GM23338 (cell line): Measurements from ENCODE around the gene HOXB3. TPM values are rescaled to one million over a fixed set of nuclear protein-coding genes. Genes with fewer than 3 reads are reported as not detected.

ENCODE experiments used
- ATAC-seq: fragments of 200-7000 bp; cut with Tn5 transposase; 3 replicates; pipeline ENCODE4 v1.9.1; 2020
- DNase-seq: peaks from one replicate; pipeline ENCODE4 v3.0.0-alpha.2; 2015; ENCODE audit warnings: low spot score
- H2AFZ ChIP-seq: fragments of 200-600 bp; sonication (generic); 2 replicates; pipeline ENCODE4 v1.8.0; 2016; ENCODE audit warnings: antibody characterized with exemption, mild to moderate bottlenecking, moderate library complexity
- H3F3A ChIP-seq: fragments of 200-600 bp; sonication (generic); replicated peaks from 2 replicates; pipeline ENCODE4 v1.8.0; 2017; ENCODE audit warnings: antibody characterized with exemption, mixed run types, low read depth
- H3K27ac ChIP-seq: fragments of 200-600 bp; sonication (generic); 2 replicates; pipeline ENCODE4 v1.6.1; 2016; ENCODE audit warnings: low read depth
- H3K27me3 ChIP-seq: fragments of 200-600 bp; sonication (generic); 2 replicates; pipeline ENCODE4 v1.8.0; 2016; ENCODE audit warnings: mild to moderate bottlenecking, mixed run types, moderate library complexity; ENCODE audit not compliant: insufficient read depth
- H3K36me3 ChIP-seq: fragments of 200-600 bp; sonication (generic); 2 replicates; pipeline ENCODE4 v1.8.0; 2016; ENCODE audit warnings: mild to moderate bottlenecking; ENCODE audit not compliant: insufficient read depth
- H3K4me1 ChIP-seq: fragments of 200-600 bp; sonication (generic); 2 replicates; pipeline ENCODE4 v1.8.0; 2016; ENCODE audit warnings: mild to moderate bottlenecking, moderate library complexity; ENCODE audit not compliant: insufficient read depth
- H3K4me2 ChIP-seq: fragments of 200-600 bp; sonication (generic); 2 replicates; pipeline ENCODE4 v1.7.1; 2017; ENCODE audit warnings: mixed run types
- H3K4me3 ChIP-seq: fragments of 200-600 bp; sonication (generic); 2 replicates; pipeline ENCODE4 v1.6.1; 2016; ENCODE audit warnings: mixed run types
- H3K79me2 ChIP-seq: fragments of 200-600 bp; sonication (generic); replicated peaks from 2 replicates; pipeline ENCODE4 v1.8.0; 2017; ENCODE audit warnings: mild to moderate bottlenecking; ENCODE audit not compliant: insufficient read depth
- H3K9me2 ChIP-seq: fragments of 200-600 bp; sonication (generic); 2 replicates; pipeline ENCODE4 v1.8.0; 2017; ENCODE audit not compliant: insufficient read depth
- H4K20me1 ChIP-seq: fragments of 200-600 bp; sonication (generic); replicated peaks from 2 replicates; pipeline ENCODE4 v1.8.0; 2017; ENCODE audit warnings: mild to moderate bottlenecking; ENCODE audit not compliant: insufficient read depth
- H3K27ac Mint-ChIP-seq: 2 replicates; pipeline ENCODE4 v1.8.0; 2020; ENCODE audit warnings: inconsistent platforms, mild to moderate bottlenecking, moderate library complexity, mixed read lengths
- H3K27me3 Mint-ChIP-seq: 3 replicates; pipeline ENCODE4 v1.8.0; 2022; ENCODE audit warnings: low read depth, mild to moderate bottlenecking, moderate library complexity, mixed read lengths, inconsistent platforms; ENCODE audit not compliant: insufficient read depth, poor library complexity
- H3K36me3 Mint-ChIP-seq: 3 replicates; pipeline ENCODE4 v1.8.0; 2021; ENCODE audit warnings: low read depth, mild to moderate bottlenecking, inconsistent platforms, moderate library complexity, mixed read lengths
- H3K4me1 Mint-ChIP-seq: 3 replicates; pipeline ENCODE4 v1.8.0; 2020; ENCODE audit warnings: mild to moderate bottlenecking, inconsistent platforms, mixed read lengths
- H3K4me3 Mint-ChIP-seq: 3 replicates; pipeline ENCODE4 v1.8.0; 2021; ENCODE audit warnings: moderate library complexity, mild to moderate bottlenecking, inconsistent platforms, mixed read lengths
- H3K9me3 Mint-ChIP-seq: 3 replicates; pipeline ENCODE4 v1.8.0; 2020; ENCODE audit warnings: moderate library complexity, mild to moderate bottlenecking, inconsistent platforms, mixed read lengths
- CREB1 ChIP-seq: fragments of 250-450 bp; sonication (Bioruptor Pico); IDR thresholded peaks from 2 replicates; pipeline ENCODE4 v1.5.0; 2020; ENCODE audit warnings: low read depth, mild to moderate bottlenecking, moderate library complexity
- ETS1 ChIP-seq: IDR thresholded peaks from 2 replicates; pipeline ENCODE4 v1.6.1; 2016; ENCODE audit warnings: antibody characterized with exemption
- EZH2 ChIP-seq: fragments of 200-600 bp; sonication (generic); IDR thresholded peaks from one replicate; pipeline ENCODE4 v1.8.0; 2017; ENCODE audit warnings: antibody characterized with exemption, mild to moderate bottlenecking, low read depth; ENCODE audit not compliant: unreplicated experiment
- EZH2phosphoT487 ChIP-seq: fragments of 200-600 bp; sonication (generic); IDR thresholded peaks from one replicate; pipeline ENCODE4 v1.8.1; 2018; ENCODE audit warnings: antibody characterized with exemption; ENCODE audit not compliant: unreplicated experiment
- JUNB ChIP-seq: IDR thresholded peaks from one replicate; pipeline ENCODE4 v1.6.1; 2016; ENCODE audit warnings: antibody characterized with exemption; ENCODE audit not compliant: unreplicated experiment
- NANOG ChIP-seq: IDR thresholded peaks from 2 replicates; pipeline ENCODE4 v1.6.1; 2016; ENCODE audit warnings: antibody characterized with exemption, borderline replicate concordance
- POLR2AphosphoS5 ChIP-seq: IDR thresholded peaks from 2 replicates; pipeline ENCODE4 v1.6.1; 2016; ENCODE audit warnings: antibody characterized with exemption, low read depth
- STAT1 ChIP-seq: IDR thresholded peaks from one replicate; pipeline ENCODE4 v1.6.1; 2016; ENCODE audit warnings: antibody characterized with exemption; ENCODE audit not compliant: unreplicated experiment
- ZNF114 ChIP-seq: fragments of 250-450 bp; sonication (Bioruptor Pico); IDR thresholded peaks from 2 replicates; pipeline ENCODE4 v1.5.0; 2020; ENCODE audit warnings: mild to moderate bottlenecking, moderate library complexity
- ZNF331 ChIP-seq: fragments of 250-450 bp; sonication (Bioruptor Pico); IDR thresholded peaks from 2 replicates; pipeline ENCODE4 v1.5.0; 2020; ENCODE audit warnings: low read depth, mild to moderate bottlenecking, moderate library complexity
- ZNF462 ChIP-seq: fragments of 250-450 bp; sonication (Bioruptor Pico); IDR thresholded peaks from 2 replicates; pipeline ENCODE4 v1.5.0; 2020; ENCODE audit warnings: mild to moderate bottlenecking, moderate library complexity
- polyA plus RNA-seq: library from polyadenylated mRNA; unstranded; fragments of >200 nt; fragmentation: Nextera tagmentation; extraction: Ambion mirVana; gene quantifications from 2 replicates; pipeline ENCODE4 v1.2.1, GENCODE V29; 2016
- total RNA-seq: library from RNA; depleted of rRNA; stranded (reverse); fragments of >200 nt; shearing (Covaris generic); gene quantifications from 2 replicates; pipeline ENCODE4 v1.2.3, GENCODE V29; 2014
- TF ChIP-seq, protein P1 (sequence below): IDR thresholded peaks from one replicate; pipeline ENCODE4 v1.6.1; 2018; ENCODE audit warnings: antibody characterized with exemption; ENCODE audit not compliant: unreplicated experiment
- TF ChIP-seq, protein P2 (sequence below), 2 experiments: fragments of 200-600 bp in 1 of 2; sonication (generic) in 1 of 2; conservative IDR thresholded peaks; 2 replicates each; pipeline versions ENCODE4 v1.5.1 to v1.6.1; 2016 to 2017; ENCODE audit warnings: antibody characterized with exemption in 2 of 2, low read depth in 2 of 2, mild to moderate bottlenecking in 2 of 2, moderate library complexity in 1 of 2

HOXB3 gene
- total and polyA plus RNA-seq, 2 experiments from 2014 or later, result 0.17 TPM; not detected in 1

DNA sequence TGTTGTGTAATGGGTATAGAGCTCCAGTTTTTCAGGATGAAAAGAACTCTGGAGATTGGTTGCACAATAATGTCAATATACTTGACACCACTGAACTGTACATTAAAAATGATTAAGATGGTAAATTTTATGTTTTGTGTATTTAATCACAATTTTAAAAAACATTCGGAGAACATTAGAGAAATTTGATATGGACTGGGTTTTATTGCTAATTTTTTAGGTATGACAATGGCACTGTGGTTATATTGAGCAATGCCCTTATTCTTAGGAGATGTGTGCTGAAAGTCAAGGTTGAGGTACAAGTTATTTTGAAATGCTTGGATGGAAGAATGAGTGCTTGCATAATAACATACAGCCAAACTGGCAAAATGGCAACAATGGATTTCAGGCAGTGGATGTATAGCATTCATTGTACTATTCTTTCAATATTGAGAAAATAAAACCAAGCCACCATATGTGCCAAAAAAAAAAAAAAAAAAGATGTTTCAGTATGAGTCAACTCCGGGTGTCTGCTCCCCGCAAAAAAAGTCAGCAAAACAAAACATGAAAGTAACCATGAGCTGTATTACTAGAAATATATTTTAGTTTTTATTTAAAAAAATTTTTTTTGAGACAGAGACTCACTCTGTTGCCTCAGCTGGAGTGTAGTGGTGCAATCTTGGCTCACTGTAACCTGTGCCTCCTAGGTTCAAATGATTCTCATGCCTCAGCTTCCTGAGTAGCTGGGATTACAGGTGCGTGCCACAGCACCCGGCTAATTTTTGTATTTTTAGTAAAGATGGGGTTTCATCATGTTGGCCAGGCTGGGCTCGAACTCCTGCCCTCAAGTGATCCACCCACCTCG lies 79.1 kb downstream of the HOXB3 start:
- no peaks in the 10 kb centered on the region for H4K20me1 ChIP-seq
- no peak overlapping the region for H3K27ac Mint-ChIP-seq
- H3K4me1 ChIP-seq, result peaks cover 29% of the 10 kb centered on the region
- H3K9me2 ChIP-seq, result no peaks in the 10 kb centered on the region
- no peak for ATAC-seq
- no peaks in the 10 kb centered on the region for H3K36me3 Mint-ChIP-seq
- no peak overlapping the region for H3K27ac ChIP-seq
- no peak for TF ChIP-seq POLR2AphosphoS5
- TF ChIP-seq EZH2, result no peak
- no peak for TF ChIP-seq ETS1
- TF ChIP-seq ZNF462 (CRISPR knock-in tag), result no peak
- TF ChIP-seq, protein P1, sequence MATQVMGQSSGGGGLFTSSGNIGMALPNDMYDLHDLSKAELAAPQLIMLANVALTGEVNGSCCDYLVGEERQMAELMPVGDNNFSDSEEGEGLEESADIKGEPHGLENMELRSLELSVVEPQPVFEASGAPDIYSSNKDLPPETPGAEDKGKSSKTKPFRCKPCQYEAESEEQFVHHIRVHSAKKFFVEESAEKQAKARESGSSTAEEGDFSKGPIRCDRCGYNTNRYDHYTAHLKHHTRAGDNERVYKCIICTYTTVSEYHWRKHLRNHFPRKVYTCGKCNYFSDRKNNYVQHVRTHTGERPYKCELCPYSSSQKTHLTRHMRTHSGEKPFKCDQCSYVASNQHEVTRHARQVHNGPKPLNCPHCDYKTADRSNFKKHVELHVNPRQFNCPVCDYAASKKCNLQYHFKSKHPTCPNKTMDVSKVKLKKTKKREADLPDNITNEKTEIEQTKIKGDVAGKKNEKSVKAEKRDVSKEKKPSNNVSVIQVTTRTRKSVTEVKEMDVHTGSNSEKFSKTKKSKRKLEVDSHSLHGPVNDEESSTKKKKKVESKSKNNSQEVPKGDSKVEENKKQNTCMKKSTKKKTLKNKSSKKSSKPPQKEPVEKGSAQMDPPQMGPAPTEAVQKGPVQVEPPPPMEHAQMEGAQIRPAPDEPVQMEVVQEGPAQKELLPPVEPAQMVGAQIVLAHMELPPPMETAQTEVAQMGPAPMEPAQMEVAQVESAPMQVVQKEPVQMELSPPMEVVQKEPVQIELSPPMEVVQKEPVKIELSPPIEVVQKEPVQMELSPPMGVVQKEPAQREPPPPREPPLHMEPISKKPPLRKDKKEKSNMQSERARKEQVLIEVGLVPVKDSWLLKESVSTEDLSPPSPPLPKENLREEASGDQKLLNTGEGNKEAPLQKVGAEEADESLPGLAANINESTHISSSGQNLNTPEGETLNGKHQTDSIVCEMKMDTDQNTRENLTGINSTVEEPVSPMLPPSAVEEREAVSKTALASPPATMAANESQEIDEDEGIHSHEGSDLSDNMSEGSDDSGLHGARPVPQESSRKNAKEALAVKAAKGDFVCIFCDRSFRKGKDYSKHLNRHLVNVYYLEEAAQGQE, result no peak
- no peak for TF ChIP-seq NANOG
- no peak for TF ChIP-seq ZNF331 (CRISPR knock-in tag)
- TF ChIP-seq CREB1 (CRISPR knock-in tag), result no peak
- TF ChIP-seq STAT1, result no peak
- TF ChIP-seq EZH2phosphoT487, result no peak
- TF ChIP-seq, protein P2, sequence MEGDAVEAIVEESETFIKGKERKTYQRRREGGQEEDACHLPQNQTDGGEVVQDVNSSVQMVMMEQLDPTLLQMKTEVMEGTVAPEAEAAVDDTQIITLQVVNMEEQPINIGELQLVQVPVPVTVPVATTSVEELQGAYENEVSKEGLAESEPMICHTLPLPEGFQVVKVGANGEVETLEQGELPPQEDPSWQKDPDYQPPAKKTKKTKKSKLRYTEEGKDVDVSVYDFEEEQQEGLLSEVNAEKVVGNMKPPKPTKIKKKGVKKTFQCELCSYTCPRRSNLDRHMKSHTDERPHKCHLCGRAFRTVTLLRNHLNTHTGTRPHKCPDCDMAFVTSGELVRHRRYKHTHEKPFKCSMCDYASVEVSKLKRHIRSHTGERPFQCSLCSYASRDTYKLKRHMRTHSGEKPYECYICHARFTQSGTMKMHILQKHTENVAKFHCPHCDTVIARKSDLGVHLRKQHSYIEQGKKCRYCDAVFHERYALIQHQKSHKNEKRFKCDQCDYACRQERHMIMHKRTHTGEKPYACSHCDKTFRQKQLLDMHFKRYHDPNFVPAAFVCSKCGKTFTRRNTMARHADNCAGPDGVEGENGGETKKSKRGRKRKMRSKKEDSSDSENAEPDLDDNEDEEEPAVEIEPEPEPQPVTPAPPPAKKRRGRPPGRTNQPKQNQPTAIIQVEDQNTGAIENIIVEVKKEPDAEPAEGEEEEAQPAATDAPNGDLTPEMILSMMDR (conservative IDR thresholded peaks at IDR 0.05; ENCODE audit: low read depth in 2 of 2), result no peak
- no peak for TF ChIP-seq ZNF114
- TF ChIP-seq JUNB, result no peak
- peaks cover 17% of the 10 kb centered on the region for H3K27me3 ChIP-seq
- H3K27me3 Mint-ChIP-seq, result peaks cover 24% of the 10 kb centered on the region
- H3K4me2 ChIP-seq, result no peak overlapping the region
- H3K4me1 Mint-ChIP-seq, result peaks cover 22% of the 10 kb centered on the region
- H3K9me3 Mint-ChIP-seq, result no peaks in the 10 kb centered on the region
- DNase-seq, result no peak
- H3F3A ChIP-seq, result 0 out of 2 replicates have a peak, but pooled peaks cover 4% of the 10 kb centered on the region
- H3K36me3 ChIP-seq, result no peaks in the 10 kb centered on the region
- H2AFZ ChIP-seq, result no peak overlapping the region
- no peaks in the 10 kb centered on the region for H3K79me2 ChIP-seq
- no peak overlapping the region for H3K4me3 ChIP-seq
- H3K4me3 Mint-ChIP-seq, result no peak overlapping the region
